Activated T-helper 2 cell treated with anti-CD3 and anti-CD28 coated beads, Interferon-gamma antibody, Interleukin-2, Interleukin-4, amounts not matched to agents 10 μg/mL and 5 μg/mL and 100 μg/mL, durations not matched to agents 14 hours and 24 hours and 36 hours (primary cell): Measurements from ENCODE around the gene PSTPIP1. TPM values are rescaled to one million over a fixed set of nuclear protein-coding genes. Genes with fewer than 3 reads are reported as not detected.

Source experiments
- DNase-seq: peaks from one replicate; pipeline ENCODE4 v3.0.0; 2021; ENCODE audit warnings: low spot score
- H3K27ac Mint-ChIP-seq: one replicate; pipeline ENCODE4 v1.8.0; 2021; ENCODE audit warnings: mixed read lengths
- H3K27me3 Mint-ChIP-seq: one replicate; pipeline ENCODE4 v1.8.0; 2021; ENCODE audit warnings: low read depth, mixed read lengths
- H3K36me3 Mint-ChIP-seq: one replicate; pipeline ENCODE4 v1.8.0; 2021; ENCODE audit warnings: low read depth, mixed read lengths
- H3K4me1 Mint-ChIP-seq: one replicate; pipeline ENCODE4 v1.8.0; 2021; ENCODE audit warnings: low read depth, mixed read lengths
- H3K4me3 Mint-ChIP-seq: one replicate; pipeline ENCODE4 v1.8.0; 2021; ENCODE audit warnings: low read depth, mild to moderate bottlenecking, moderate library complexity, mixed read lengths
- H3K9me3 Mint-ChIP-seq: one replicate; pipeline ENCODE4 v1.8.0; 2021; ENCODE audit warnings: mixed read lengths
- intact Hi-C: fragments of 100-400 bp; cut with micrococcal nuclease; formaldehyde crosslinking; loops from one replicate; pipeline ENCODE4 v1.15.1; 2023
- total RNA-seq: library from RNA; stranded (reverse); gene quantifications from 2 replicates; pipeline ENCODE4 v1.2.3, GENCODE V29; 2022

Gene PSTPIP1
- total RNA-seq, 1 donor from 2014 or later = 169 TPM

DNA sequence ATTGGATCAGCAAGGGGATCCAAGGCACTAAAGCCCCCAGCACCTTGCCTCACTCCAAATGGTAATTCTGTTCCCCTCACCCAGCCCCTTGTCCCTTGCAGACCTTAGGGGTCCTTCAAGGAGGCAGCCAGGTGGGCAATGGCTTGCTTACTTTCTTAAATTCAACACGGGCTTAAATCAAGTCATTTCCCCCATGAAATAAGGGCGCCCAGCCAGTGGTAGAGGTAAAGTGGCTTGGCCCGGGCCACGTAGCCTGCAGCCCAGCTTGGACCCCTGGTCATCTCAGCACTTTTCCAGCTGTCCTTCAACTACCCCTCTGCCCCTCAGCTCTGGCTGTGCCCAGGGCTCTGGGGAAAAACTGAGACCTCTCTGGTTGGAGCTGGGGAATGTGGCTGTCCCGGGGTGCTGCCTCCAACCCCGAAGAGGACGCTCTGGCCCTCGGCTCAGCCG lies 1.2 kb downstream of the PSTPIP1 start:
- peak overlapping the region; percentile 92 for H3K4me3 Mint-ChIP-seq
- peaks cover 40% of the 10 kb centered on the region for H3K36me3 Mint-ChIP-seq
- H3K27ac Mint-ChIP-seq = peak overlapping the region; percentile 90
- intact Hi-C loops = no loop called here
- no peaks in the 10 kb centered on the region for H3K27me3 Mint-ChIP-seq
- H3K9me3 Mint-ChIP-seq = no peaks in the 10 kb centered on the region
- peaks cover 60% of the 10 kb centered on the region for H3K4me1 Mint-ChIP-seq
- no peak for DNase-seq

GRCh38 chr15:76996526-76997401 lies 1.8 kb downstream of the PSTPIP1 start:
- H3K4me3 Mint-ChIP-seq = peak overlapping the region; percentile 92
- peaks cover 67% of the 10 kb centered on the region for H3K4me1 Mint-ChIP-seq
- intact Hi-C loops = loop anchor here (1.0 kb wide), 2 partner anchors 8 to 25 kb away; no protein-coding TSS in a partner anchor
- DNase-seq = no peak
- H3K27me3 Mint-ChIP-seq = no peaks in the 10 kb centered on the region
- H3K9me3 Mint-ChIP-seq = no peaks in the 10 kb centered on the region
- peak overlapping the region; percentile 90 for H3K27ac Mint-ChIP-seq
- peaks cover 47% of the 10 kb centered on the region for H3K36me3 Mint-ChIP-seq

- intact Hi-C loops = no loop called here
- Mint-ChIP-seq H3K27me3 (no peaks in the 10 kb centered on the region), H3K27ac (peak overlapping the region; percentile 69), H3K9me3 (no peaks in the 10 kb centered on the region), H3K4me3 (peak overlapping the region; percentile 92), H3K4me1 (peaks cover 70% of the 10 kb centered on the region), H3K36me3 (peaks cover 64% of the 10 kb centered on the region)
- no peak for DNase-seq
These were observed 3.8 kb downstream of the PSTPIP1 start for GRCh38 chr15:76998663-76999285.

GRCh38 chr15:76999996-77000395 lies 5.1 kb downstream of the PSTPIP1 start:
- H3K4me1 Mint-ChIP-seq = peaks cover 68% of the 10 kb centered on the region

GRCh38 chr15:77001351-77001750 lies 6.4 kb downstream of the PSTPIP1 start:
- intact Hi-C loops = no loop called here
- H3K36me3 Mint-ChIP-seq = peaks cover 82% of the 10 kb centered on the region
- peaks cover 78% of the 10 kb centered on the region for H3K4me1 Mint-ChIP-seq
- H3K27me3 Mint-ChIP-seq = no peaks in the 10 kb centered on the region
- H3K27ac Mint-ChIP-seq = peak overlapping the region; percentile 83
- H3K4me3 Mint-ChIP-seq = peak overlapping the region; percentile 65
- no peak for DNase-seq
- no peaks in the 10 kb centered on the region for H3K9me3 Mint-ChIP-seq

More at GRCh38 chr15:76999996-77000395, 5.1 kb downstream of the PSTPIP1 start:
- Mint-ChIP-seq H3K27me3 (no peaks in the 10 kb centered on the region), H3K27ac (no peak overlapping the region), H3K4me3 (no peak overlapping the region), H3K36me3 (peaks cover 77% of the 10 kb centered on the region), H3K9me3 (no peaks in the 10 kb centered on the region)
- DNase-seq = no peak
- intact Hi-C loops = no loop called here

DNA sequence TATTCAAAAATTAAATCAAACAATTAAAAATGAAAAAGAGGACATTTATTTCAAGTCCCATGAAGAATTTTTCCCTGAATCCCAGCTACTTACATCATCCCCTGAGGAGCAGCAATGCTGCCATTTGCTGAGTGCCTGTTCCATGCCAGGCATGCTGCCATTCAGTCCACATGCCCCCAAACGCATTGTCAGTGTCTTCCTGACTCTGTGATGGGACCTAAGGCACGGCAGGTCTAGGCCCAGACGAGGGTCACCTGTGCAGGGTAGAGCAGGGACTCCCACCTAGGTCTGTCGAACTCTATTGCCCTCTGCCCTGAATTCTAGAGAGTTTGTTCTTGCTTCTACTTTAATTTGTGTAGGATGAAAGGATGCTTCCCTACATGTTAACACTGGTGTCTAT lies 7.0 kb downstream of the PSTPIP1 start:
- Mint-ChIP-seq H3K9me3 (no peaks in the 10 kb centered on the region), H3K4me1 (peaks cover 79% of the 10 kb centered on the region), H3K27ac (peak overlapping the region; percentile 92), H3K4me3 (peak overlapping the region; percentile 53), H3K36me3 (peaks cover 85% of the 10 kb centered on the region), H3K27me3 (no peaks in the 10 kb centered on the region)
- no peak for DNase-seq
- intact Hi-C loops = loop anchor here (2.0 kb wide), 2 partner anchors 19 to 29 kb away; no protein-coding TSS in a partner anchor

DNA sequence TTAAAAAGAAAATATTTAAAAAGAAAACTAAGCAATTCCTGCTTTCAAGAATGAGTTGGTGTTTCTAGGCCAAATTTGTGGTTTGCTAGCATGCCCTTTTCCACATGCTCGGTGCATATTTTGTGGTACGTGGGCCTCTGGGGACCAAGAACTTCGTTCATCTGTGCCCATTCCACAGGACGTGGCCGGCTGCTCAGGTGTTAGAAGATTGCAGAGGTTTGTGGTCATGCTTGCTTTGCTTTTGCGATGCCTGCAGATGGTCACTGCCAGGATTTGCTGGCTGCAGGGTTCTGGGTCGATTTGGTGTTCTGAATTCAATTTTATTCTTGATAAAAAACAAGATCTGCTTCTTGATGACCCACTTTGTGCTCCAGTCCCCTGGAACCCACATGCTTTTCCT lies 7.5 kb downstream of the PSTPIP1 start:
- intact Hi-C loops = loop anchor here (2.0 kb wide), 2 partner anchors 18 to 30 kb away; no protein-coding TSS in a partner anchor
- H3K36me3 Mint-ChIP-seq = peaks cover 84% of the 10 kb centered on the region

DNA sequence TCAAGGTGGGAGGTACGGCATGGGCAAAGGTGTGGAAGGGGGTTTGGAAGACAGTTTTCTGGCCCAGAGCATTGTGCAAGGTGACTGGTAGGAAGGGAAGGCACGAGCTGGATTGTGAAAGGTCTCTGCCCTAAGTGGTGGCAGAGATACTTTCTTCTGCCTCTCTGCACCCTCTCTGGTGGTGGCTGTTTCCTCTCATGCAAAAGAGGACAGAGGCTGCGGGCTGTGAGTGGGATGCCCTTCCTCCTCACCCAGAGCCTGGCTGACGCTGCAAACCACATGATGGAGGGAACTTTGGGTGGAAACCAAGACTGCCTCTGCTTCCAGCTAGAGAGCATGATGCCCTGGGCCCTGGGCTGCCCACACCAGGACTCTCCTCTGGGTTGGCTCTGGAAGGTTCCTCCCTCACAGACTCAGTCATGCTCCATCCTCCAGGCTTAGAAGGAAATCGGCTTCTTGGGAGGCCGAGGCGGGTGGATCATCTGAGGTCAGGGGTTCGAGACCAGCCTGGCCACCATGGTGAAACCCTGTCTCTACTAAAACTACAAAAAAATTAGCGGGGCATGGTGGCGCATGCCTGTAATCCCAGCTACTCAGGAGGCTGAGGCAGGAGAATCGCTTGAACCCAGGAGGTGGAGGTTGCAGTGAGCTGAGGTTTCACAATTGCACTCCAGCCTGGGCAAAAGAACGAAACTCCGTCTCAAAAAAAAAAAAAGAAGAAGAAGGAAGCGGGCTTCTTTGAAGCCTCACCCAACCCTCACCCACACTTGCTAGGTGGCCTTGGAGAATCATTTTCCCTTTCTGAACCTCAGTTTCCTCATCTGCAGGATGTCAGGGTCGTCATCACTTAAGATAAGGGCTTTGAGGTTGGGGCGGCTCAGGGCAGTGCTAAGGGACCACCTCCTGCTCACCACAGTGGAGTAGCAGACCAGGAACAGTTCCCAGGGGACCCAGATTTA lies 8.3 kb downstream of the PSTPIP1 start:
- H3K9me3 Mint-ChIP-seq = no peaks in the 10 kb centered on the region
- peak; percentile 67 for DNase-seq

More for the DNA sequence above, 7.5 kb downstream of the PSTPIP1 start:
- no peaks in the 10 kb centered on the region for H3K9me3 Mint-ChIP-seq
- H3K4me3 Mint-ChIP-seq = peak overlapping the region; percentile 66
- peak overlapping the region; percentile 92 for H3K27ac Mint-ChIP-seq
- H3K27me3 Mint-ChIP-seq = no peaks in the 10 kb centered on the region
- no peak for DNase-seq
- peaks cover 74% of the 10 kb centered on the region for H3K4me1 Mint-ChIP-seq

DNA sequence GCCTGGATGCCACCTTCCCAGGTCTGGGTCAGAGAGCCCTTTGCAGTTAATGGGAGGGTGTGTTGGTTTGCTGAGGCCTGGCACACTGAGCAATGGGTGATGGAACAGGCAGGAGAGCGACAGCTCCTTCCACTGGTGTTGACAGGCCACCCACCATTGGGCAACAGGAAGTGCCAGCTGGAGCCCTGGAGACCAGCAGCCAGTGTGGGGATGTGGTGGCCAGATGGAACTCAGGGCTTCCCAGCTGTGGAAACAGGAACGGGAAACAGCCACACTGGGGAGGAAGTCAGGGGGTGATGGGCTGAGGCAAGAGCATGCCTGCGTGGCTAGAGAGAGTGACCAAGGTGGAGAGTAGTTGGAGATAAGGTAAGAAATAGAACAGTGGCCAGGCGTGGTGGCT lies 9.3 kb downstream of the PSTPIP1 start:
- intact Hi-C loops = no loop called here
- Mint-ChIP-seq H3K4me1 (peaks cover 59% of the 10 kb centered on the region), H3K27ac (peak overlapping the region; percentile 92), H3K9me3 (no peaks in the 10 kb centered on the region), H3K4me3 (peak overlapping the region; percentile 66), H3K36me3 (peaks cover 73% of the 10 kb centered on the region), H3K27me3 (no peaks in the 10 kb centered on the region)
- no peak for DNase-seq

More for the DNA sequence above, 8.3 kb downstream of the PSTPIP1 start:
- H3K4me1 Mint-ChIP-seq = peaks cover 66% of the 10 kb centered on the region
- peaks cover 80% of the 10 kb centered on the region for H3K36me3 Mint-ChIP-seq
- no peaks in the 10 kb centered on the region for H3K27me3 Mint-ChIP-seq
- peak overlapping the region; percentile 66 for H3K4me3 Mint-ChIP-seq
- intact Hi-C loops = loop anchor here (1.0 to 2.0 kb wide), 5 partner anchors 8 to 30 kb away; partner anchors contain the start of gene PSTPIP1
- peak overlapping the region; percentile 92 for H3K27ac Mint-ChIP-seq

- H3K36me3 Mint-ChIP-seq = peaks cover 71% of the 10 kb centered on the region
- DNase-seq = no peak
- no peaks in the 10 kb centered on the region for H3K27me3 Mint-ChIP-seq
- no peaks in the 10 kb centered on the region for H3K9me3 Mint-ChIP-seq
- peak overlapping the region; percentile 28 for H3K27ac Mint-ChIP-seq
- H3K4me1 Mint-ChIP-seq = peaks cover 59% of the 10 kb centered on the region
- intact Hi-C loops = no loop called here
- H3K4me3 Mint-ChIP-seq = no peak overlapping the region
These were observed 14.2 kb downstream of the PSTPIP1 start for GRCh38 chr15:77009176-77009575.

DNA sequence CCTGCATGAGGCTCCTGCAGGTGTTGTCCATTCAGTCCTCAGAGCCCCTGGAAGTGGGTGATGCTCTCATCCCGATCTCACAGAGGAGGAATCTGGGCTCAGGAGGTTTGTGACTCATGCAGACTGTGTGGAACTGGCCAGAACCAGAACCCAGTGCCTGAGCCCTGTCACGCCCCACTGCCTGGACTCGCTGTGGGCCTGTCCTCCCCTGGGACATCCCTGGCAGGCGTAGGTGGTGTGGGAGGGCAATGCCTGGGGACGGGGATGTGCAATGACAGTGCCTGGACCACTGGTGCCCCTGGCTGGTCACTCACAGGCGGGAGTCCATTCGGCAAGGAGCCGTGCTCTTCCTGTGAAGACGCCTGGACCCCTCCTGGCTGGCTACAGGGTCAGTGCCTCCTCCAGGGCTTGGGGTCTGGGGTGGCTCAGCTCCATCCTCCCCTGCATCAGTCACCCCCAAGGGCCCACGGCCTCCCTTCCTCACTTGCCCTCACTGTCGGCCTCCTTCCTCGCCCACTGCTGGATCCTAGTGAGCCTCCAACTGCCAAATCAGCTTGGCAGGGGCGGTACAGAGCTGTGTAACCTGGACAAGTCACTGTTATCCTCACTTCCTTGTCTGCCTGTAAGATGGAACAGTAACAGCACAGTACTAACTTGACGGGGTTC lies 14.9 kb downstream of the PSTPIP1 start:
- Mint-ChIP-seq H3K27ac (peak overlapping the region; percentile 74), H3K9me3 (no peaks in the 10 kb centered on the region), H3K4me1 (peaks cover 60% of the 10 kb centered on the region), H3K36me3 (peaks cover 67% of the 10 kb centered on the region), H3K27me3 (no peaks in the 10 kb centered on the region), H3K4me3 (no peak overlapping the region)
- intact Hi-C loops = no loop called here
- DNase-seq = no peak

GRCh38 chr15:77010312-77010686 lies 15.4 kb downstream of the PSTPIP1 start:
- H3K27me3 Mint-ChIP-seq = no peaks in the 10 kb centered on the region
- no peak overlapping the region for H3K4me3 Mint-ChIP-seq
- intact Hi-C loops = no loop called here
- H3K36me3 Mint-ChIP-seq = peaks cover 70% of the 10 kb centered on the region
- H3K9me3 Mint-ChIP-seq = no peaks in the 10 kb centered on the region
- peak overlapping the region; percentile 74 for H3K27ac Mint-ChIP-seq
- peaks cover 65% of the 10 kb centered on the region for H3K4me1 Mint-ChIP-seq
- DNase-seq = no peak
